ENCODE data around the gene SEM1. TPM values are rescaled to one million over a fixed set of nuclear protein-coding genes. Genes with fewer than 3 reads are reported as not detected.
"Not testable (repeated sequence)": the region's sequence is repeated elsewhere in the genome, so short reads cannot be mapped to it uniquely, and the experiment has no call there.

Gene SEM1
- total RNA-seq, 1 experiment from 2014 or later = 45.8 TPM

DNA sequence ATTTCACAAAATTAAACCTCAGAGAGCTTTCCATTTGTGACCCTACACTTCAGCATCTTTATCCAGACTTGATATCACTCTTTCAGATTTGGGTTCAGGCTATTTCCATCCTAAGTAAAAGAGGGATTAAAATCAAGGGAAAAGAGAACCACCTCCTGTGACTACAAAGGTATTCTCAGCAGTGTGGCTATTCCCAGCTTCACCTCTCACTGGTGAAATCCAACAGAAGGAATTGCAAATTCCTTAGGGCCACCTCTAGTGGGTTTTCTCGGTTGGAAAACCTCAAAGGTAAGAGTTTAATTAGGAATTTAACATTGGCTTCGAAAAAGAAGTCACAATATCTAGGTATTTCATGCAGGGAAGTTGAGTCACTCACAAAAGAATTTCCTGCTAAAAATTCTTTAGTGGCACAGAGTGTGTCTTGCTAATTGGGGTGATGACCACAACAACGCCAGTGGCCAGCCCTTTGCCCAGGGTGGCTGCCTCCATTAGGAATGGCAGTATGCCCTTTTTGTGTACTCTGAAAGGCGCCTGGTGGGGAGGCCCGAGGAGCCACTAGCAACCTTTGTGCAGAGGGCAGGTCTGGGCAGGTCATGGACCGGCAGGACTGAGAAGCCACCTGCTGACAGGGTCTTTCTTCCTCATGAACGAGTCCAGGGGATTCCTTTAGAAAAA is 52.2 kb downstream of the SEM1 start:
- Histone ChIP-seq H2AFZ (ENCODE audit: low read length) (no peak overlapping the region), H3K9me2 (replicated peaks; ENCODE audit: insufficient read depth, low read length) (no peaks in the 10 kb centered on the region), H3K4me1 (ENCODE audit: low read length) (no peaks in the 10 kb centered on the region), H3K9ac (ENCODE audit: low read length) (no peak overlapping the region), H3K4me3 (ENCODE audit: low read length) (no peak overlapping the region), H3K9me3 (ENCODE audit: low read length) (no peaks in the 10 kb centered on the region), H3K27me3 (ENCODE audit: low read length) (no peaks in the 10 kb centered on the region), H3K27ac (ENCODE audit: low read length) (no peak overlapping the region), H3K4me2 (ENCODE audit: low read depth, low read length, poor library complexity, severe bottlenecking) (no peak overlapping the region), H3K79me2 (ENCODE audit: low read length) (no peaks in the 10 kb centered on the region), H4K20me1 (ENCODE audit: insufficient read depth, low read depth, low read length) (no peaks in the 10 kb centered on the region), H3K36me3 (ENCODE audit: insufficient read depth, low read length) (no peaks in the 10 kb centered on the region)
- no peak for DNase-seq

DNA sequence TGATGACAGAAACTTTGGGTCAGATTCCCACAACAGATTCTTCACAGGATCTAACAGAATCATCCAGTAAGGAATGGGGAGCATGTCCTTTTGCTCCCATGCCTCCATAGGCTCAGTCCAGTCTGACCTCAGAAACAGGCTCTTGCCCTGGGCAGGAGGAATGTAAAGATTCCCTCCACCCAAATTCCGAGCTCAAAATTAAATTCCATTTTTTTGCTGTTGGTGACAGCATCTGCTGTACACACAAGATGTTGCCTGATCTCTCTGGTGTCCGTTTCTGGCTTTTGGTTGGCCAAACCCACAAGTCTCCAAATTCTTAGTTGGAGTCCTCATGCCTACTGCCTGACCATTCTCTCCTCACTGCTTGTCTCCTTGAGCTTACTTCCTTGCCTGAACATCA is 53.7 kb downstream of the SEM1 start:
- Histone ChIP-seq H3K4me2 (ENCODE audit: low read depth, low read length, poor library complexity, severe bottlenecking) (no peak overlapping the region), H3K9me3 (ENCODE audit: low read length) (no peaks in the 10 kb centered on the region), H2AFZ (ENCODE audit: low read length) (no peak overlapping the region), H3K36me3 (ENCODE audit: insufficient read depth, low read length) (no peaks in the 10 kb centered on the region), H3K27ac (ENCODE audit: low read length) (no peak overlapping the region), H3K9me2 (replicated peaks; ENCODE audit: insufficient read depth, low read length) (no peaks in the 10 kb centered on the region), H3K9ac (ENCODE audit: low read length) (no peak overlapping the region), H3K27me3 (ENCODE audit: low read length) (no peaks in the 10 kb centered on the region), H3K4me3 (ENCODE audit: low read length) (no peak overlapping the region), H3K4me1 (ENCODE audit: low read length) (no peaks in the 10 kb centered on the region), H4K20me1 (ENCODE audit: insufficient read depth, low read depth, low read length) (no peaks in the 10 kb centered on the region), H3K79me2 (ENCODE audit: low read length) (no peaks in the 10 kb centered on the region)
- DNase-seq = no peak

- Histone ChIP-seq H3K9me2 (replicated peaks; ENCODE audit: insufficient read depth, low read length) (no peaks in the 10 kb centered on the region), H3K9me3 (ENCODE audit: low read length) (no peaks in the 10 kb centered on the region), H3K4me3 (ENCODE audit: low read length) (no peak overlapping the region), H3K9ac (ENCODE audit: low read length) (no peak overlapping the region), H4K20me1 (ENCODE audit: insufficient read depth, low read depth, low read length) (no peaks in the 10 kb centered on the region), H3K4me2 (ENCODE audit: low read depth, low read length, poor library complexity, severe bottlenecking) (no peak overlapping the region), H3K27ac (ENCODE audit: low read length) (no peak overlapping the region), H3K4me1 (ENCODE audit: low read length) (no peaks in the 10 kb centered on the region), H3K36me3 (ENCODE audit: insufficient read depth, low read length) (no peaks in the 10 kb centered on the region), H3K27me3 (ENCODE audit: low read length) (no peaks in the 10 kb centered on the region), H2AFZ (ENCODE audit: low read length) (no peak overlapping the region), H3K79me2 (ENCODE audit: low read length) (no peaks in the 10 kb centered on the region)
- DNase-seq = no peak
Measured at GRCh38 chr7:96654630-96655188, 54.9 kb downstream of the SEM1 start.

DNA sequence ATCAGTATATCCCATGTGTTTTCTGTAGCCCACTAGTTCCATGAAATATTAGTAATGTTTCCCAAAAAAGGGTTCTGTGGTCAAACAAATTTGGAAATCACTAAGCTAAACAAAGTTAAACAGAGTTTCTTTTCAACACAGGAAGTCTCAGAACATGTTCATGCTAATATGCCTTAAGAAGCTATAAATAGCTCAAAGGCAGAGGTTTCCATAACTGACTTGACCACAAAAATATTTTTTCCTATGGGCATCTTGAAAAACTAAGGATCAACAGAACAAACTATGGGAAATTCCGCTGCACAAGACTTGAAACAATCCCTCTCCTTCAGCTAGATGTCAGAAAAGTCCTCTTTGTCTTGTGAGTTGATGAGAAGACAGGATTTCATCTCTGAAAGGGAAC is 59.7 kb downstream of the SEM1 start:
- Histone ChIP-seq H3K27me3 (ENCODE audit: low read length) (no peaks in the 10 kb centered on the region), H3K4me1 (ENCODE audit: low read length) (no peaks in the 10 kb centered on the region), H3K27ac (ENCODE audit: low read length) (no peak overlapping the region), H2AFZ (ENCODE audit: low read length) (no peak overlapping the region), H3K4me3 (ENCODE audit: low read length) (no peak overlapping the region), H3K9me2 (replicated peaks; ENCODE audit: insufficient read depth, low read length) (no peaks in the 10 kb centered on the region), H3K9ac (ENCODE audit: low read length) (no peak overlapping the region), H4K20me1 (ENCODE audit: insufficient read depth, low read depth, low read length) (no peaks in the 10 kb centered on the region), H3K9me3 (ENCODE audit: low read length) (no peaks in the 10 kb centered on the region), H3K4me2 (ENCODE audit: low read depth, low read length, poor library complexity, severe bottlenecking) (no peak overlapping the region), H3K36me3 (ENCODE audit: insufficient read depth, low read length) (no peaks in the 10 kb centered on the region), H3K79me2 (ENCODE audit: low read length) (no peaks in the 10 kb centered on the region)
- DNase-seq = no peak

DNA sequence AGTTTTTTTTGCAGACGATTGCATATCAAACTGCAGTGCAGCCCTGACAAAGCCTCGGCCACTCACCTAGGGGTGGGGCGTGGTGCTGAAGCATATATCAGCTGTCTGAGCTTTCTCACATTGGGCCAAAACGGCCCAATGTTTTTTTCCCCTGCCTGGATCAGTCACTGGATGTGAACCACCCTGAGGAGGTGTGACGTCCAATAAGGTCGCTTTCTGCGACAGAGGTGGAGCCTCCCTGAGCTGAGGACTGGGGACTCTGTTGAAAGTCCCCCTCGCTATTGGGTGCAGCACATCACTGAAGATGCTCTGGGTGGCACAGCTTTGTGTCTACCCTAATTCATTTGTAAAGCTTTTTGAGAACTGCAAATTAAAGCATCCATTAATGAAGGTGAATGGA is 60.9 kb downstream of the SEM1 start:
- no peak overlapping the region for H3K9ac ChIP-seq (ENCODE audit: low read length)
- no peak for DNase-seq
- no peak overlapping the region for H2AFZ ChIP-seq (ENCODE audit: low read length)
- H3K9me2 ChIP-seq (replicated peaks; ENCODE audit: insufficient read depth, low read length) = no peaks in the 10 kb centered on the region
- H3K4me2 ChIP-seq (ENCODE audit: low read depth, low read length, poor library complexity, severe bottlenecking) = no peak overlapping the region
- H3K79me2 ChIP-seq (ENCODE audit: low read length) = no peaks in the 10 kb centered on the region
- no peaks in the 10 kb centered on the region for H3K27me3 ChIP-seq (ENCODE audit: low read length)
- H4K20me1 ChIP-seq (ENCODE audit: insufficient read depth, low read depth, low read length) = no peaks in the 10 kb centered on the region
- H3K4me3 ChIP-seq (ENCODE audit: low read length) = no peak overlapping the region
- H3K36me3 ChIP-seq (ENCODE audit: insufficient read depth, low read length) = no peaks in the 10 kb centered on the region
- no peaks in the 10 kb centered on the region for H3K9me3 ChIP-seq (ENCODE audit: low read length)
- H3K4me1 ChIP-seq (ENCODE audit: low read length) = no peaks in the 10 kb centered on the region
- no peak overlapping the region for H3K27ac ChIP-seq (ENCODE audit: low read length)

GRCh38 chr7:96647733-96648132 is 61.9 kb downstream of the SEM1 start:
- Histone ChIP-seq H3K27me3 (ENCODE audit: low read length) (no peaks in the 10 kb centered on the region), H3K4me1 (ENCODE audit: low read length) (no peaks in the 10 kb centered on the region), H3K9ac (ENCODE audit: low read length) (no peak overlapping the region), H3K27ac (ENCODE audit: low read length) (no peak overlapping the region), H3K4me3 (ENCODE audit: low read length) (no peak overlapping the region), H3K9me2 (replicated peaks; ENCODE audit: insufficient read depth, low read length) (no peaks in the 10 kb centered on the region), H3K36me3 (ENCODE audit: insufficient read depth, low read length) (no peaks in the 10 kb centered on the region), H3K79me2 (ENCODE audit: low read length) (no peaks in the 10 kb centered on the region), H3K4me2 (ENCODE audit: low read depth, low read length, poor library complexity, severe bottlenecking) (no peak overlapping the region), H4K20me1 (ENCODE audit: insufficient read depth, low read depth, low read length) (no peaks in the 10 kb centered on the region), H2AFZ (ENCODE audit: low read length) (no peak overlapping the region), H3K9me3 (ENCODE audit: low read length) (no peaks in the 10 kb centered on the region)
- no peak for DNase-seq

DNA sequence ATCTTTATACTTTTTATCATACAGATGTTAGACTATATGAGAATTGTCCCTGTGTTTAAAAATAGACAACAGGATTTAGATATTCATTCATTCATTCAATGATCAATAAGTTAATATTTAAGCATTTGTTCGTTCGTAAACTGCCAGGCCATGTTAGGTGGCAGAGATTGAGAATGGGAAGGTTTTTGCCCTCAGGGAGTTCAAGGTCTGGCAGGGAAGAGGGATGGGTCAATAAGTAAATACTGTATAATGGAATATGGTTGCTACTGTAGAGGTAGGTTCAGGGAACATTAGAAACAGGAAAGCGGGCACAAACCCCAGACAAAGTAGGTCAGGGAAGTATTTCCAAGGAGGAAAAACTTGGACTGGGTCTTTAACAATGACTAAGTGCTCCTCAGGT is 64.6 kb downstream of the SEM1 start:
- Histone ChIP-seq H3K9me2 (replicated peaks; ENCODE audit: insufficient read depth, low read length) (no peaks in the 10 kb centered on the region; the same call in 1 of the 2 replicates), H4K20me1 (ENCODE audit: insufficient read depth, low read depth, low read length) (no peaks in the 10 kb centered on the region), H3K79me2 (ENCODE audit: low read length) (no peaks in the 10 kb centered on the region), H2AFZ (ENCODE audit: low read length) (no peak overlapping the region), H3K4me1 (ENCODE audit: low read length) (0 out of 2 replicates have a peak, but pooled peaks cover 2% of the 10 kb centered on the region), H3K9me3 (ENCODE audit: low read length) (no peaks in the 10 kb centered on the region), H3K27me3 (ENCODE audit: low read length) (0 out of 2 replicates have a peak, but pooled peaks cover 3% of the 10 kb centered on the region), H3K27ac (ENCODE audit: low read length) (no peak overlapping the region), H3K9ac (ENCODE audit: low read length) (no peak overlapping the region), H3K4me2 (ENCODE audit: low read depth, low read length, poor library complexity, severe bottlenecking) (no peak overlapping the region), H3K36me3 (ENCODE audit: insufficient read depth, low read length) (no peaks in the 10 kb centered on the region), H3K4me3 (ENCODE audit: low read length) (no peak overlapping the region)
- DNase-seq = no peak

- H3K4me2 ChIP-seq (ENCODE audit: low read depth, low read length, poor library complexity, severe bottlenecking); H3K4me1 ChIP-seq (ENCODE audit: low read length); H3K27me3 ChIP-seq (ENCODE audit: low read length); H3K9me3 ChIP-seq (ENCODE audit: low read length); H2AFZ ChIP-seq (ENCODE audit: low read length); H3K4me3 ChIP-seq (ENCODE audit: low read length); H3K79me2 ChIP-seq (ENCODE audit: low read length); DNase-seq; H4K20me1 ChIP-seq (ENCODE audit: insufficient read depth, low read depth, low read length); H3K36me3 ChIP-seq (ENCODE audit: insufficient read depth, low read length); H3K9ac ChIP-seq (ENCODE audit: low read length); H3K27ac ChIP-seq (ENCODE audit: low read length); H3K9me2 ChIP-seq (replicated peaks; ENCODE audit: insufficient read depth, low read length): not testable (repeated sequence)
Measured at GRCh38 chr7:96643436-96643835, 66.2 kb downstream of the SEM1 start.

Measured in Karpas-422 (cell line).